ENCODE results near the gene MAGI2. TPM values are rescaled to one million over a fixed set of nuclear protein-coding genes. Genes with fewer than 3 reads are reported as not detected.

MAGI2 gene
- total and polyA plus RNA-seq, 2 of the 13 experiments (the other 11 are each of a cell fraction or from before 2014, with no cell fraction given): 1.5 to 3.8 TPM

GRCh38 chr7:78473571-78474301 is 979.7 kb downstream of the MAGI2 start (continued):
- TF ChIP-seq GATAD1 (CRISPR knock-in tag; IDR thresholded peaks at IDR 0.05): no peak

GRCh38 chr7:78473021-78473420 is 980.4 kb downstream of the MAGI2 start:
- DNase-seq (ENCODE audit: low spot score) (no peak), FAIRE-seq (no peak), ATAC-seq (no peak)
- Histone ChIP-seq H3K9ac (ENCODE audit: insufficient read depth, low read depth, low read length) (no peak overlapping the region), H3K27me3 (ENCODE audit: control insufficient read depth in 1 of 2, insufficient read depth in 2 of 2, low read length in 2 of 2) (no peaks in the 10 kb centered on the region), H3K36me3 (replicated peaks in 1 of 2; ENCODE audit: control insufficient read depth in 1 of 2, insufficient read depth in 2 of 2, low read length in 2 of 2) (no peaks in the 10 kb centered on the region), H2AFZ (ENCODE audit: low read length) (no peak overlapping the region), H3K4me3 (replicated peaks in 1 of 3; ENCODE audit: insufficient read depth in 1 of 3, low read depth in 2 of 3, low read length in 3 of 3) (no peak overlapping the region), H3K27ac (ENCODE audit: extremely low read length, insufficient read depth, low read length) (no peak overlapping the region), H3K9me3 (ENCODE audit: low read length) (no peaks in the 10 kb centered on the region), H4K20me1 (ENCODE audit: insufficient read depth, low read length) (no peaks in the 10 kb centered on the region), H3K4me2 (ENCODE audit: low read depth, low read length) (no peak overlapping the region), H3K4me1 (ENCODE audit: insufficient read depth, low read length) (no peaks in the 10 kb centered on the region), H3K79me2 (ENCODE audit: insufficient read depth, low read length) (no peaks in the 10 kb centered on the region)
- no TSS peak for BruUV-seq (replicated peaks)
- ChIA-PET CTCF (ENCODE audit: low intra/inter-chr PET ratio, low total read pairs) (no interaction called here), POLR2A (no interaction called here)
- in situ Hi-C loops (cut with HindIII; ENCODE audit: extremely low pct_ligation_motif_present, low pct_unique_long_range_greater_than_20kb): no loop called here
- intact Hi-C loops (cut with micrococcal nuclease; ENCODE audit: unreplicated experiment): no loop called here
- 10% methylated on average over 1 of the region's 1 CpG for WGBS (ENCODE audit: low lambda C conversion rate)
- TF ChIP-seq ATRX (CRISPR knock-in tag; IDR thresholded peaks at IDR 0.05; ENCODE audit: borderline replicate concordance): no peak
- TF ChIP-seq ELK4 (CRISPR knock-in tag; IDR thresholded peaks at IDR 0.05; ENCODE audit: borderline replicate concordance): no peak
- no peak for TF ChIP-seq FOXK1 (CRISPR knock-in tag; IDR thresholded peaks at IDR 0.05; ENCODE audit: borderline replicate concordance, low read depth)
- TF ChIP-seq ZNF674 (CRISPR knock-in tag; IDR thresholded peaks at IDR 0.05; ENCODE audit: low read depth): no peak
- no peak for TF ChIP-seq RFXANK (CRISPR knock-in tag; IDR thresholded peaks at IDR 0.05)
- no peak for TF ChIP-seq ZNF280B (CRISPR knock-in tag; IDR thresholded peaks at IDR 0.05; ENCODE audit: borderline replicate concordance)
- TF ChIP-seq TRIM24 (CRISPR knock-in tag; IDR thresholded peaks at IDR 0.05): no peak
- TF ChIP-seq HNF1A (IDR thresholded peaks at IDR 0.05; ENCODE audit: low read depth): no peak
- no peak for TF ChIP-seq HNF1A (CRISPR knock-in tag; IDR thresholded peaks at IDR 0.05; ENCODE audit: borderline replicate concordance)
- TF ChIP-seq DR1 (CRISPR knock-in tag; IDR thresholded peaks at IDR 0.05): no peak
- TF ChIP-seq PRDM10 (CRISPR knock-in tag; IDR thresholded peaks at IDR 0.05; ENCODE audit: low read depth): no peak
